ENCODE data around the gene COG7.

GRCh38 chr16:23466162-23466885, 13.3 kb upstream of the COG7 start:
- TF ChIP-seq CTCF (IDR thresholded peaks at IDR 0.05), result no peak
- no peak for TF ChIP-seq POLR2A (IDR thresholded peaks at IDR 0.05)
- TF ChIP-seq EP300 (IDR thresholded peaks at IDR 0.05; ENCODE audit: low read depth), result no peak

Measured in transverse colon (tissue), 3 donors.